NCI-H2081 (cell line): ENCODE results near the gene GNA12.

Source experiments
- DNase-seq, 2 experiments: peaks; one replicate each; lab custom pipeline; 2025; lab: John Stamatoyannopoulos, UW

Gene GNA12

DNA sequence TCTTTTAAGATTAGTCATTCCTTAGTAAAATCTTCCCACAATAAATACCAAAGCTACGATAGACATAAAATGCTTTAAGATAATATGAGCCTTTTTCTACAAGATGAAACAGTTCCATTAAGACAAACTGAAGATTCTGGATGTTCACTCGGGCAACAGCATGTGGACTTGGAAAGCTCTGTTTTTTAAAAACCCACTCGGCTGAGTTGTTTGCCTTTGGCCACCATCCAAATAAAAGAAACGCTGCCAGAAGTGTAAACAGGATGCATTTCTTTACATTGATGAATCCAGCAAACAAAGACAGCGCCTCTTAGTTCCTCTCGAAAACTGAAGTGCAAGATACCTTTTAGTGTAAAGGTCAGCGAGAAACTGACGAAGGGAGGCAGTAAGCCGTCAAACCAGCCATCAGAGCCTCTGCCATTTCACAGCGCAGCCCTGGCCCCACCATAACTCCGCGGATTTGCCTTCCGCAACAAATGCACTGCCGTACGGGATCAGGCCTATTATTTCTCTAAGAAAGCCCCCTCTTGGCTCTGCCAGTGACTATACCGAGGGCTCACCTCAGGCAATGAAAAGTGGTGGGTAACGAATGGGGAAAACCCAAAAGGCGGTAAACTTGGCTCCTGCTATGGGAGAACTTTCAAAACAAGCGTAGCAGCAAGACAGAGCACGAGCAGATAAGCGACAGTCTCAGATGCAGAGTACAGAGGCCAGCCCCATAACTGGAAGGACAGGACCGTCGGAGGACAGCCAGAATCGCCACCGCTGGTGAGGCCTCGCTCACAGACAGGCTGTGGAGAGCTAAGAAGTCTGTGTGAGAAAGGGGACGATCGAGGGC is 41.4 kb downstream of the GNA12 start:
- peak; percentile 26 to 68 for DNase-seq

DNA sequence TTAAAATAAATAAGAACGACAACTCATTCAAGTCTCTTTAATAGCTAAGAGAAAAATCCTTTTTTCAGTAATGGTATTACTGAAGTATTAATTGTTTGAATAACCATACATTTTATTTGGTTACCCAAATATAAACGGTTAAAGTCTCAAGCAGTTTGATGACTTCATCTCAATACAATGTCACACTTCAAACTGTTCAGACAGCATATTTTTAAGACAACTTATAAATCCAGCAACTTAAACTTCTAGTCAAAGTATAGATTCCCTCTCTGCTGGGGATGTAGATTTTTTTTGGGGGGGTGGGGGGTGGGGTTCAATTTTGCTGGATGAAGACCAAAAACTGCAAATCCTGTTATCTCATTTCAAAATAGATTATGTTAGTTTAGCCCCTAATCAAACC is 42.0 kb downstream of the GNA12 start:
- no peak for DNase-seq

DNA sequence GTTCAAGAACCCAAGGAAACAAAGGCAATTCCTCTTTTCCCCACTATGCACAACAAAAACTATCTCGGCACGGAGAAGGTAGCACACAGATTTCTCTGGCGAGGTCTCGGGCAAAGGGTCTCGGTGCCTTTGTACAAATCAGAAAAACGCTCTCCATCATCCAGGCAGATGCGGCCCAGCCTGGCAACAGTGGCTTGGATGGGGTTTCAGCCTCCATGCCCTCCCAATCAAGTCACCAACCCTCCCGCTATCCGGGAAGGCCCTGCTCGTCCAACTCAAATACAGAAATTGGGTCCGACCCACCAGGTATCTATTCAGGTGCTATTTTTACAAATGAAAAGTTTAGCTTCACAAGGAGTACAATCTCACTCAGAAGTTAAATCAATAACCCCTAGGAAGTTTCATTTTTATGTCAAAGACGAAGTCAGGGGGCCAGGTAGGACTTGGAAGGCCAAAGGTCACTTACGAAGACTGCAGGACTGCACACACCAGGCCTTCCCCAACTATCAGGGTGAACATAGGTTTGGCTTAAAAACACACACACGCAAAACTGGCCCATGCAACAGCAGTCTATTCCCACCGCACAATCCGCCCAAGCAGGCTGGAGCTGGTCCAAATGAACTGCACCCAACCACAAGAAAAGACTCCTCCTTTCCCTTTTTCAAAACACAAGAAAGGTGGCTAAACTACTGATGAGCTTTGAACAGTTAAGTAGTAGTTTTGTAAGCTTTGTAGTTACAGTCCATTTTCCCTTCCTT is 43.0 kb downstream of the GNA12 start:
- no peak for DNase-seq

DNA sequence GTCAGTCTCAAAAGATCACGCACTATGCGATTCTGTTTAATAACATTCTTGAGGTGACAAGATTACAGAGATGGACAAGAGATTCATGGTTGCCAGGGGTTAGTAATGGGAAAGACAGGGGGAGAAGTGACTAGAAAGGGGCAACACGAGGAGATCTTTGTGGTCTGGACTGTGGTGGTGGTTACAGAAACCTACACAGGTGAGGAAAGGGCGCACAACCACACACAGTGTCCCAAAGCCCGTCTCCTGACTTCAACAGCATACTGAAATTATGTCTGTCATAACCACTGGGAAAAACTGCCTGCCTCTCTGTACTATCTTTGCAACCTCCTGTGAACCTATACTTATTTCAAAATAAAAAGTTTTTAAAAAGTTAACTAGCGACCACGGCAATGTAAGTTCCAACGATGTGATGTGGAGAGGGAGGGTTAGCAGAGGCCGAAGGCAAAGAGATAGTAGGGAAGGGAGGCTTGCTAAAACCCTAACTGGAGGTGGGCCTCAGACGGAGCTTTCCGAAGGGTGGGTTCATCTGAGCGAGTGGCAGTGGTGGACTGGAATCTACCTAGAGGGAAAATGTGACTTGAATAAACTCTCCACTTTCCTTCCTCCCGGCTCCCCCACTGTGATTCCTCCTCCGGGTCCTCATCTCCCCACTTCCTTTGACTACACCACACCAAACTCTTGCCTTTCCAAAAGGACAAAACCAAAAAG is 43.7 kb downstream of the GNA12 start:
- DNase-seq, result no peak

DNA sequence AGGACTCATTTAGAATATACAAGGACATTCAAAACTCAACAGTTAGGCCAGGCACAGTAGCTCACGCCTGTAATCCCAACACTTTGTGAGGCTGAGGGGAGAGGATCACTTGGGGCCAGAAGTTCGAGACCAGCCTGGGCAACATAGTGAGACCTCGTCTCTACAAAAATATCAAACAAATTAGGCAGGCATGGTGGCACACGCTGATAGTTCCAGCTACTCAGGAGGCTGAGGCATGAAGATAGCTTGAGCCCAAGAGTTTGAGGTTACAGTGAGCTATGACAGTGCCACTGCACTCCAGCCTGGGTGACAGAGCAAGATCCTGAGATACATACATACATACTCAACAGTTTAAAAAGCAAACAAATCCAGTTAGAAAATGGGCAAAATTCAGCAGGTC is 44.9 kb downstream of the GNA12 start:
- no peak for DNase-seq

DNA sequence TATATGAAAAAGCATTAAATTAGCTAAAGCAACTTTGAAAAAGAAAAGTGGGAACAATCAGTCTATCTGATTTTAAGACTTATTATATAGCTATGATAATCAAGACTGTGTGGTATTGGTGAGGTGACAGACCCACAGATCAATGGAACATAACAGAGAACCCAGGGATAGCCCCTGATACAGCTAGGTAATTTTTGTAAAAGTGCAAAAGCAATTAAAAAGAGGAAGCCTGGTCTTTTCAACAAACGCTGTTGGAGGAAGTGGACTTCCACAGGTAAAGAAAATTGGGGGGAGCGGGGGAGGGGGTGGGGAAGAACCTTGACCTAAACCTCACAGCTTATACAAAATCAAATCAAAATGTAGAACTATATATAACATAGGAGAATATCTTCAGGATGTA is 45.4 kb downstream of the GNA12 start:
- DNase-seq, result no peak

DNA sequence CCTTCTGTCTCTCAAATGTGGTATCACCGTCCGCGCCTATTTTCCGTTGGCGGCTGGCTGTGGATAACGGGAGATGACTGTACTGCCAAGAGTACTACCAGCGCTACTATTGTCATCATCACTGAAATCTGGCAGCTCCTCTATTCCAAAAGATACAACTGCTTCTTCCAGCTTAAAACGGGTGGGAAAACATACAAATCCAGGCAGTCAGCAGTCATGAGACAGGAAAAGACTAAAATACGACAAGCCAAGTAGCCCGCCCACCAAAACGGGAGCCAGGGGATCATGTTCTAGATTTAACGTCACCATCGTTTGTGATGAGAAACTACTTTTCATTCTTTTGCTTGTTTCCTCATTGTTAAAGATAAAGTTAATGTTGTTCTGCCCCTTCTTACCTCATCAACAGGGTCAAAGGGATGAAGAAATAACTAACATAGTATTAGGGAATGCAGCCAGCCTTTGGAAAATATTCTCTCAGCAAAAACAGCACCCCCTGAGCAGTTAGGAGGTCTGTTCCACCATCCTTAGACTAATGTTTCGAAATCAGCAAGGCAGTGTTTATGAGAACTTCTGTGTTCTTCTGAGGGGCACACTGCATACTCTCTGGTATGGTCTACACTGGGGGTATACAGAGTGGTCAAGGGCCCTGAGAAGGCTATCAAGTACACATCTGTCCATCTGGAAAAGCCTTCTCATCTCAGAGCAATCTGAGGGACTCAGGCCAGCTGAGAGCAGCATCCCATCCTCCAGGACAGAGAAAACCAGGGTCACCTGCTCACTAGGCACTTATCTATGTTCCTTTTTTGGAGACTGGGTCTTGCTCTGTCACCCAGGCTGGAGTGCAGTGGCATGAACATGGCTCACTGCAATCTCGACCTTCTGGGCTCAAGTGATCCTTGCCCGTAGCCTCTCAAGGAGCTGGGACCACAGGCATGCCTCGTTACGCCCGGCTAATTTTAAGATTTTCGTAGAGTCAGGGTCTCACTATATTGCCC is 47.5 kb downstream of the GNA12 start:
- DNase-seq, result no peak

DNA sequence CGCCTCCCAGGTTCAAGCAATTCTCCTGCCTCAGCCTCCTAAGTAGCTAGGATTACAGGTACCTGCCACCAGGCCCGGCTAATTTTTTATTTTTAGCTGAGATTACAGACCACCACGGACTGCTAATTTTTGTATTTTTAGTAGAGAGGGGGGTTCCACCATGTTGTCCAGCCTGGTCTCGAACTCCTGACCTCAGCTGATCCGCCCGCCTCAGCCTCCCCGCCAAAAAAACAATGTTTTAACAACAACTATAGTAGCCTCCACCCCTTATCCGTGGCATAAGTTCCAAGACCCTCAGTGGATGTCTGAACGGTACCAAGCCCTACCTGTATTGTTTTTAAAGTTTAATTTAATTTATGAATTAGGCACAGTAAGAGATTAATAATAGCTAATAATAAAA is 48.2 kb downstream of the GNA12 start:
- no peak for DNase-seq

DNA sequence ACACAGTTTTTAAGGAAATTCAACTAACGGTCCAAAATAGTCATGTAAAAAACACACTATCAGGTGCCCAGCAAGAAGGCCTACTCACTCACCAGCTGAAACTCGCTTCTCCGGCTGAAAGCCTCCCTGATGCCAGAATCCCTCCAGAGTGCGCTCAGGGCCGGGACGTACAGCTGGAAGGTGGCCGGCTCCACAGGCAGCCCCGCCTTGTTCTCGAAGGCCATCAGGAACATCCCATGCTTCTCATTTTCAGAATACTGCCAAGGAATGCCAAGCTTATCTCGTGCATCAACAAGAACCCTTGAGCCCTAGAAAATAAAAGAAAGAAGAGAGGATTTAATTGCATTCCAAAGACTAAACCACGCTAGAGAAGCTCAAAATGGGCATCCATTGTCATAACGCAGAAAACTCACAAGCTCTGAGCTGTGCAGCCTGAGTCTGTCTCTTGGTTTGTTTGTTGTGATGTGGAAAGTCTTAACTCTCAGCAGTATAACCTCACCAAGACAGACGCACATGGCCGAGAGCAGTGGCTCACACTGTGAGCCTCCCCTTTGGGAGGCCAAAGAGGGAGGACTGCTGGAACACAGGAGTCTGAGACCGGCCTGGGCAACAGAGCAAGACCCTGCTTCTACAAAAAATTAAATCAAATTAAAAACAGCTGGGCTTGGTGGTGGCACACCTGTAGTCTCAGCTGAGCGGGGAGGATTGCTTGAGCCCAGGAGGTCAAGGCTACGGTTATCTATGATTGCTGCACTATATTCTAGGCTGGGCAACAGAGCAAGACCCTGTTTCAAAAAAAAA is 49.1 kb downstream of the GNA12 start:
- DNase-seq, result no peak

DNA sequence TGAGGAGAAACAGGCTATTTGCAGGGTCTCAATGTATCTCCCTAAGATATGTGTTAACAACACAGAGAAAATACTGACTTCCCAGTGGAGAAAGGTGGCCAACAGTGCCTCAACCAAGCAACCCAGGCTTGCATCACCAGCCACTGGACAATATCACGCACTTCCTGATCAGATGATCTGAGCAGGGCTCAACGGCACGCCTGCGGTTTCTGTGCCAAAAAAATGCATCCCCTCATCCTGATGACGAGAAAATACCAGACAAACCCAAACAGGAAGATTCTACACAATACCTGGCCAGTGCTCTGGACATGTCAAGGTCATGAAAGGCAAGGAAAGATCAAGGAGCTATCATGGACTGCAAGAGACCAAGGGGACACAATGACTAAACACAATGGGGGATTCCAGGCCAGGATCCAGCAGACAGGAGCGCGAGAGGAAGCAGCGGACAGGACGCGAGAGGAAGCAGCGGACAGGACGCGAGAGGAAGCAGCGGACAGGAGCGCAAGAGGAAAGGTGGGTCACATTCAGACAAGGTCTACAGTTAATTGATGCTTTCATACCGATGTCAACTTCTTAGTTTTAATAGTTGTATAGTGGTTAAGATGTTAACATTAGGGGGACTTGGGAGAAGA is 51.1 kb downstream of the GNA12 start:
- DNase-seq, result no peak

DNA sequence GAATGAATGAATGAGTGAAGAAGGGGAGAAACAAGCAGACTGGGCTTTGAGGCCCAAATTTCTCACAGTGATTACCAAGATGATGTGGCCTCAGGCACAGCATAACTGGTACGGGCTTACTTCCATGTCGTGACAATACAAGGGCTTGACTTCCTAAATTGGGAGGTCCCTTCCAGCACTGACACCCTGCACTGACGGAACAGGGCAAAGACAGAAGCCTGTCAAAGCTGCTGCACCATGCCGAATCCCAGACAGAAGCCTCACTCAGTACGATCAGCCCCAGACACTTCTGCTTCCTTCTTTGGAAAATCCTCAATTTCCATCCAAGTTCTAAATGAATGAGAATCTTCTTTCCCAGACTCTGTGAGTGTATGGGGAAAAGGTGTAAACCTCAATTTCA is 51.9 kb downstream of the GNA12 start:
- no peak for DNase-seq

DNA sequence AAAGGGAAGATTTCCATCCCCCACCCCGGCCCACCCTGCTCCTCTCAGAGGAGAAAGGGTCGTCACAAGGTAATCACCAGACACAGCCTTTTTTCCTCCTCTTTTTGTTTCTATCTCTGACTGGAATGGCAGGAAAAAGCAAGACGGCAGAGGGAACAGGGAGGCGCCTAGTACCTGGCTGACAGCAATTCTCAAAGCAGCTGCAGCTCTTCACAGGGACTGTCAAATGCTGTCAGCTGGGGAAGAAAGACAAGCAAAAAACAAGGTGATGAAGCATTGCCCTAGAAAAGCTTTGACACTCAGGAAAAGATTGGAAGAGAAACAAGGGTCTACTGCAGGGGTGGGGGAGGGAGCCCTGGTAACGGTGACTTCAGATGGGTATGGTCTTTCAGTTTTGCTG is 52.7 kb downstream of the GNA12 start:
- DNase-seq, result no peak

DNA sequence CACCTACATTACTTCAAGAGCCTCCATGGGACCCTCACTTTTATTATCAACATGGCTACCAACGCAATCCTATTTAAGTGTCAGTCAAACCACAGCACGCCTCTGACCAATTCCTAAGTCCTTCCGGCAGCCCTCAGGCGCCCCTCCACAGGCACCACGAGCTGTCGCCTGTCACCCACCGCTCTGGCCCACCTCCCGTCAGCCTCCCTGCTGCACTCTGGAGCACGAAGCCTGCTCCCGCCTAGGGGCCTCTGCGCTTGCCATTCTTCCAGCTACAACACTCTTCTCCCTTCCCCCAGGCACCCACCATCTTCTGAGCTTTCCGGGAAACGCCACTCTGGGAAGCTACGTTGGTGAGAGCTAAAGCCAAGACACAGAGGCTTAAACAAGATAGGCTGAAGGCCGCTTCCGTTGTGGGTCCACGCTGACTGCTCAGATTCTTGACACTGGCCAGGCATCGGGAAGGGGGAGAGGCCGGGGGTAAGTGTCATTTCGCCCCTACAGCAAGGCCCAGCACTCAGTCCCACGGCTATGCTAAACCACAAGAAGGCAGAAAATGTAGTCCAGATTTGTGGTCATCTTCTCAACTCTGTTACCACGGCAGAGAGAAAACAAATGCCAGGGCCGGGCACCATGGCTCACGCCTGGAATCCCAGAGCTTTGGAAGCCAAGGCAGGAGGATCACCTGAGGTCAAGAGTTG is 56.7 kb downstream of the GNA12 start:
- no peak for DNase-seq

DNA sequence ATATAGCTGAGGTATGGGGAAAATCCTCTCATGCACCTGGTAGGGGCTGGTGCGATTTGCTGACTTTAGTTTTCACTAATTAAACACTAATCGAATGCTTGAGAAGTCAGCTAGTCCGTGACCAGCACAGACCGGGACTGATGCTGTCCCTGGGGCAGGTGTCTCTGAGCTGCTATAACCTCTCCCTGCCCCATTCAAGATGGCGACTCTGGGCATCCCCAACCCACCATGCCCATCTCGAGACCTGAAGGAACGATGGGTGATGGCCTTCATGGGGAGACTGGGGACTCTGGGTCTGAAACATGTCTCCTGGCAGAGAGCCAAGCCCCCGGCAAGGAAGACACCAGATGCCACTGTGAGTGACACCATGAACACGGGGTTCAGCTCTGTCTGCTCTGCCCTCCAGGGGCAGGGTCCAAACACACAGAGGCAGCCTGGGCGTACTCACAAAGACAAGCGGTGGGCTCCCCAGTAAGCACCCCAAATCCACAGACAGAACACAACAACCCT is 57.4 kb downstream of the GNA12 start:
- DNase-seq, result no peak

DNA sequence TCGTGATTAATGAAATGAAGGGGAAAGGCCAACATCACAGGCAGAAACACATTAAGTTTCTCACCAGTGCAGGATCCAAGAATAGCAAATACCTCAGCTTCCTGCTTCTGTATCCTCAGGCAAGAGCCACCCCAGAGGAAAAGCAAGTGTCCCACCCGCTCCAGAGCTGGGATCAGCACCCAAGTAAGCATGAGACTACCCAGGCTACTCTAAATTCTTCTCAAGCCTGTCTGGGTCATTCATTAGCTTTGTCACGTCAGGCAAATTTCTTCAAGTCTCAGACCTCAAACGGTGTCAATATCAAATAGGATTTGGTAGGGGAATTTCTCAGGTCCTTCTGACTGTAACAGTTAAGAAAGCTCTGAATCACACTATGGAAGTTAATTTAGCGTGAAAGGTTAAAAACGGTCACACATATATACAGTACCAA is 59.0 kb downstream of the GNA12 start:
- no peak for DNase-seq

DNA sequence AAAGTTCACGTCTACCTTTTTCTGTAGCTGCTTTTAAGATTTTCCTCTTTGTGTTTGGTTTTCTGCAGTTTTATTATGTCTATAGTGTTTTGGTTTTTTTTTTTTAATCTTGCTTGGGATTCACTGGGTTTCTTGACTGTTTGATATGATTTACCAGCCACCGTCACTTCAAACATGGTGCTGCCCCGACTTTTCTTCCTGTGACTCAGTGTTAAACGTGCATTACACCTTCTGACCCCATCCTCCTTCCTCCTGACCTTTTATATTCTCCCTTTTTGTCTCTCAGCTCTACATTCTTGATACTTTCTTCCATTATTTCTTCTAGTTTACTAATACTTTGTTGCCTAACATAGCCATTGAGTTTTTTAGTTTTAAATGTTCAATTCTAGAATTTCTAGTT is 61.5 kb downstream of the GNA12 start:
- DNase-seq, result no peak

DNA sequence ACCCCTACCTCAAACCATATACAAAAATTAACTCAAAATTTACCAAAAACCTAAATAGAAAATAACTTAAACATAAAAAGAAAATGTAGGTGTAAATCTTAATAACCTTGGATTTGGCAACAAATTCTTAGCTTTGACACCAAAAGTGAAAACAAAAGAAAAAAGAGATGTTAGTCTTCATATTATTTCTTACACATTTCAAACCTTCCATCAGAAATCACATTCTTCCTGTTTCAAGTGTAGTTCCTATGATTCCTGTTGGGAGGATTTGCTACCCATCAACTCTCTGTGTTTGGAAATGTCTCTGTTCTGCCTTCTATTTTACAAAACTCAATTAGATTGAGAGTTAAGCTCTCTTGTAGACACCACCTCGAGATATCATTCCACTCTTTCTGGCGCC is 62.0 kb downstream of the GNA12 start:
- no peak for DNase-seq

DNA sequence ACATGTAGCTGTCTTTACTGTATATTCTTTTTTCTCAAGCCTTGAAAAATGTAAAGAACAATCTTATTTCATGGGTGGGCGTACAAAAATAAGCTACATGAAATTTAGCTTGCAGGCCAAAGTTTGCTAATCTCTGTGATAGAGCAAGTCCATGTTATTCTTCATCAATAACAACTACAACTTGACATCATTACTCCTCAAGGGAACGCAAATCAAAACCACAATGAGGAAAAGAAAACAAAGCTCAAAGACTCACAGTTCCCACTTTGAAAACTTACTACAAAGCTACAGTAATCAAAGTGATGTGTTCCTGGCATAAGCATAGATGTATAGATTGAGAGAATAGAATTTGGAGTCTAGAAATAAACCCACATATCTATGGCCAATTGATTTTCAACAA is 62.5 kb downstream of the GNA12 start:
- no peak for DNase-seq

DNA sequence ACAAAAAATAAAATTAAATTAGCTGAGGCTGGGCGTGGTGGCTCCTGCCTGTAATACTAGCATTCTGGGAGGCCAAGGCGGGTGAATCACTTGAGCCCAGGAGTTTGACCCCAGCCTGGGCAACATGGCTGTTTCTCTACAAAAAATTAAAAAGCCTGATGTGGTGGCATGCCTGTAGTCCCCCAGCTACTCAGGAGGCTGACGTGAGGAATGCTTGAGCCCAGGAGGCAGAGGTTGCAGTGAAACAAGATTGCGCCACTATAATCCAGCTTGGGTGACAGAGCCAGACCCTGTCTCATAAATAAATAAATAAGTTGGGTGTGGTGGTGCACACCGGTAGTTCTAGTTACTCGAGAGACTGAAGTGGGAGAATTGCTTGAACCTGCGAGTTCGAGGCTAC is 65.1 kb downstream of the GNA12 start:
- no peak for DNase-seq
